ENCODE results near the gene ITGA1. TPM values are rescaled to one million over a fixed set of nuclear protein-coding genes. Genes with fewer than 3 reads are reported as not detected.
"Not testable (repeated sequence)": the region's sequence is repeated elsewhere in the genome, so short reads cannot be mapped to it uniquely, and the experiment has no call there.

ITGA1 gene
- total RNA-seq, 1 donor from 2014 or later: 62.3 TPM

GRCh38 chr5:52800394-52801213, 12.9 kb downstream of the ITGA1 start:
- DNase-seq (ENCODE audit: low spot score): peak; percentile 92

GRCh38 chr5:52801329-52801728, 13.6 kb downstream of the ITGA1 start:
- DNase-seq (ENCODE audit: low spot score): no peak

- DNase-seq (ENCODE audit: low spot score): no peak
Observed at GRCh38 chr5:52802272-52802973, 14.7 kb downstream of the ITGA1 start.

- no peak for DNase-seq (ENCODE audit: low spot score)
Observed at GRCh38 chr5:52802974-52803336, 15.2 kb downstream of the ITGA1 start.

- no peak for DNase-seq (ENCODE audit: low spot score)
Observed at GRCh38 chr5:52804387-52804791, 16.7 kb downstream of the ITGA1 start.

GRCh38 chr5:52804981-52805380, 17.3 kb downstream of the ITGA1 start:
- DNase-seq (ENCODE audit: low spot score): no peak

GRCh38 chr5:52805615-52806014, 17.9 kb downstream of the ITGA1 start:
- DNase-seq (ENCODE audit: low spot score): no peak

- no peak for DNase-seq (ENCODE audit: low spot score)
Observed at GRCh38 chr5:52807037-52807436, 19.3 kb downstream of the ITGA1 start.

- no peak for DNase-seq (ENCODE audit: low spot score)
Observed at GRCh38 chr5:52807723-52808122, 20.0 kb downstream of the ITGA1 start.

GRCh38 chr5:52808316-52808901, 20.7 kb downstream of the ITGA1 start:
- DNase-seq (ENCODE audit: low spot score): no peak

- DNase-seq (ENCODE audit: low spot score): no peak
Observed at GRCh38 chr5:52809884-52810283, 22.2 kb downstream of the ITGA1 start.

- no peak for DNase-seq (ENCODE audit: low spot score)
Observed at GRCh38 chr5:52810426-52810825, 22.7 kb downstream of the ITGA1 start.

GRCh38 chr5:52811067-52811749, 23.5 kb downstream of the ITGA1 start:
- DNase-seq (ENCODE audit: low spot score): no peak

- DNase-seq (ENCODE audit: low spot score): no peak
Observed at GRCh38 chr5:52814352-52815148, 26.8 kb downstream of the ITGA1 start.

- no peak for DNase-seq (ENCODE audit: low spot score)
Observed at GRCh38 chr5:52817818-52818217, 30.1 kb downstream of the ITGA1 start.

- no peak for DNase-seq (ENCODE audit: low spot score)
Observed at GRCh38 chr5:52818360-52818759, 30.6 kb downstream of the ITGA1 start.

- not testable (repeated sequence) for DNase-seq (ENCODE audit: low spot score)
Observed at GRCh38 chr5:52818807-52819206, 31.1 kb downstream of the ITGA1 start.

- no peak for DNase-seq (ENCODE audit: low spot score)
Observed at GRCh38 chr5:52821901-52822300, 34.2 kb downstream of the ITGA1 start.

GRCh38 chr5:52822437-52822836, 34.7 kb downstream of the ITGA1 start:
- DNase-seq (ENCODE audit: low spot score): no peak

- no peak for DNase-seq (ENCODE audit: low spot score)
Observed at GRCh38 chr5:52824827-52825226, 37.1 kb downstream of the ITGA1 start.

- DNase-seq (ENCODE audit: low spot score): no peak
Observed at GRCh38 chr5:52825826-52826225, 38.1 kb downstream of the ITGA1 start.
